ENCODE data around the gene SCLY.

Gene SCLY

DNA sequence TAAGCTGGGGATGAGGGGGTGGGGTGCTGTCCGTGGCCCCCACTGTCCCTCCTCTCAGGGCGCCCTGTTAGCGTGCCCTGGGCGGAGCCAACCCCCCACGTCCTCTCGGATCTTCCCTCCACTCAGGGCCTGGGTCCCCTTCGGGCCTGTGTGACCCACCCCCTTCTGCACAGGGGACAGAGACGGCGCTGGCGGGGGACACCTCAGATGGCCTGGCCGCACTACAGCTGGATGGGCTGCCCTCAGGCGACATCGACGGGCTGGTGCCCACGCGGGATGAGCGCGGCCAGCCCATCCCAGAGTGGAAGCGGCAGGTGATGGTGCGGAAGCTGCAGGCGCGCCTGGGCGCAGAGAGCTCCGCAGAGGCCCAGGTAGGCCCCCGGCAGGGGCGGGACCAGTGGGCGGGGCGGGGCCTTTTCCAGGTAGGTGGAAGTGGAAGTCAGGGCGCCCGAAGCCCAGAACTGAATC is 67.8 kb downstream of the SCLY start:
- no peak for DNase-seq

DNA sequence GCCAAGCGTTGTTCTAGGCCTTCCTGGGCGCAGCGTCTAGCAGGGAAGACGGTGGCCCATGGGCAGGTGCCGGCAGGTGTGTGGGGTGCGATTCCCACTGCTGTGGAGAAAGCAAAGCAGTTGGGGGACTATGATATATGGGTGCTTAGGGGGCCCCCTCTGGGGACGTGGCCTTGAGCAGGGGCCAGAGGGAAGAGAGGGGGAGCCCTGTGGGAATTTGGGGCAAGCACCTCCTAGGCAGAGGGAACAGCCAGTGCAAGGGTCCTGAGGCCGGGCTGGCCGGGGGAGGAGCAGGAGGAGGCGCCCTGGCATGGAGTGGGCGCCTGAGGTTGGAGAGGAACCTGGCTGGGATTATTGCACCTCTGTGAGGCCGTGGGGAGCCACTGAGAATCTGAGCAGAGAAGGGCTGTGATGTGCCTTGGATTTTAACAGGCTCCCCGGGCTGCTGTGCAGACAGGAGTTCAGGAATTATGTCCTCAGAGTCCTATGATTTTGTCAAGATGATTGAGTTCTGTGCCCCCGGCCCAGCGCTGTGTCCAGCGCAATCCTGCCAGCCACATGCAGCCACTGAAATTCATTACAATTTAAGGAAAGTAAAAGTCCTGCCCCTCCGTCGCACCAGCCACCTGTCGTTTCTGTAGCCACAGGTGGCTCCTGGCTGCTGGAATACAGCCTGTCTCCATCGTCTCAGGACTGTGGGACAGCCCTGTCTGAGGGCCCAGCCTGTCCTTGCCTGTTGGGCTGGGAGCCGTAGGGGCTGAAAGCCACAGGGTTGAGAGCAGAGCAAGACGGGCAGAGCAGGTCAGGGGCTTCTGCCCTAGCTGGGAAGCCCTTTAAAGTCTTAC is 68.6 kb downstream of the SCLY start:
- no peak for DNase-seq

DNA sequence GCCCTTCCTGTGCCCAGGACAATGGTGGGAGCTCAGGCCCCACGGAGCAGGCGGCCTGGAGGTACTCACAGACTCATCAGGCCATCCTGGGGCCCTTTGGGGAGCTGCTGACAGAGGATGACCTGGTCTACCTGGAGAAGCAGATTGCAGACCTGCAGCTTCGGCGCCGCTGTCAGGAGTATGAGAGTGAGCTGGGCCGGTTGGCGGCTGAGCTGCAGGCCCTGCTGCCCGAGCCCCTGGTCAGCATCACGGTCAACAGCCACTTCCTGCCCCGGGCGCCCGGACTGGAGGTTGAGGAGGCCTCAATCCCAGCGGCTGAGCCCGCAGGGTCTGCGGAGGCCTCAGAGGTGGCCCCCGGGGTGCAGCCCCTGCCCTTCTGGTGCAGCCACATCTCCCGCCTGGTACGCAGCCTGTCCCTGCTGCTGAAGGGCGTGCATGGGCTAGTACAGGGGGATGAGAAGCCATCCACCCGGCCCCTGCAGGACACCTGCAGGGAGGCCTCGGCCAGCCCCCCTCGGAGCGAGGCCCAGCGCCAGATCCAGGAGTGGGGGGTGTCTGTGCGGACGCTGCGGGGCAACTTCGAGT is 69.4 kb downstream of the SCLY start:
- DNase-seq, result no peak

DNA sequence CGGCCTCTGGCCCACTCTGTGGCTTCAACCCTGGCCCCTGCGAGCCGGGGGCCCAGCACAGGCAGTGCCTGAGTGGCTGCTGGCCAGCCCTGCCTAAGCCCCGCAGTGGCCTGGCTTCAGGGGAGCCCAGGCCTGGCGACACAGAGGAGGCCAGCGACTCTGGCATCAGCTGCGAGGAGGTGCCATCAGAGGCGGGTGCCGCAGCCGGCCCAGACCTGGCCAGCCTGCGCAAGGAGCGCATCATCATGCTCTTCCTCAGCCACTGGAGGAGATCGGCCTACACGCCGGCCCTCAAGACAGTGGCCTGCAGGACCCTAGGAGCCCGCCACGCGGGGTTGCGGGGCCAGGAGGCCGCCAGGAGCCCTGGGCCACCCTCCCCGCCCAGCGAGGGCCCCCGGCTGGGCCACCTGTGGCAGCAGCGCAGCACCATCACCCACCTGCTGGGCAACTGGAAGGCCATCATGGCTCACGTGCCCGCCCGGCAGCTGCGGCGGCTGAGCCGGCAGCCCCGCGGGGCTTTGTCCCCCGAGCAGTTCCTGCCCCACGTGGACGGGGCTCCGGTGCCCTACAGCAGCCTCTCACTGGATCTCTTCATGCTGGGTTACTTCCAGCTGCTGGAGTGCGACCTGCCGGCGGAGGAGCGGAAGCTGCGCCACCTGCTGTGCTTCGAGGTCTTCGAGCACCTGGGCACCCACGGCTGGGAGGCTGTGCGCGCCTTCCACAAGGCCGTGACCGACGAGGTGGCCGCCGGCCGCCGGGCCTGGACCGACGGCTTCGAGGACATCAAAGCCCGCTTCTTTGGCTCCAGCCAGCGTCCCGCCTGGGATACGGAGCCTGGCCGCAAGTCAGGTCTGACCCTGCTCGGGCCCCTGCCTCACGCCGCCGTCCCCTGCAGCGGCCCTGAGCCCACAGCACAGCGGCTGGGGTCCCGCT is 70.2 kb downstream of the SCLY start:
- DNase-seq, result no peak

DNA sequence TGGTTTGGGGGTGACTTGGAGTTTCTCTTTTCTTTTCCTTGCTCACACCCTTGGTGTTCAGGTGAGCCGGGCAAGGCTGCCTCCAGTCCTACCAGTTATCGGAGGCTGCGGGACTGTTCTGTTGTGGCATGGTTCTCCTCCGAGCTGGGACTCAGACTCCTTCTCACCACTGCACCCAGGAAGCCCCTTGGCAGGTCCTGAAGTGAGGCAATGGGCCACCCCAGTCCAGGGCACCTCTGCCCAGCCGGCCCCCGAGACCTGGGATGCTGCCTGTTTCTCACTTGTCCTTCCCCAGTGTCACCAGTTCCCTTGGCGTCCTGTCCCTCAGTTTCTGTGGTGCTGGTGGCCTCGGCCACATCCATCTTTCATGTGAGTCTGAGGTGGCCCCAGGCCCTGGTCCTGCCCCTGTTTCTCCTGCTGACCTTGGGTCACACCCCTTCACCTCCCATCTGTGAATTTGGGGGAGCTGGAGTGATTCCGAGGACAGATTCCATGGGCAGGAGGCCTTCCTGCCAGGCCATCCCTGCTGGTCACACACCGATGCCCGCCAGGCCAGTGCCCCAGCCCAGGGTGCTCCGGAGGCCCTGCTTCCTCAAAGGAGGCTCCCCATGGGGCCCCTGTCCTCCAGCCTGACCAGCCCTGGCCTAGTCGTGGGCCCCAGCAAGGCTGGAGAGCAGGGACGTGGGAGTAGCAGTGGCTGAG is 71.1 kb downstream of the SCLY start:
- no peak for DNase-seq

DNA sequence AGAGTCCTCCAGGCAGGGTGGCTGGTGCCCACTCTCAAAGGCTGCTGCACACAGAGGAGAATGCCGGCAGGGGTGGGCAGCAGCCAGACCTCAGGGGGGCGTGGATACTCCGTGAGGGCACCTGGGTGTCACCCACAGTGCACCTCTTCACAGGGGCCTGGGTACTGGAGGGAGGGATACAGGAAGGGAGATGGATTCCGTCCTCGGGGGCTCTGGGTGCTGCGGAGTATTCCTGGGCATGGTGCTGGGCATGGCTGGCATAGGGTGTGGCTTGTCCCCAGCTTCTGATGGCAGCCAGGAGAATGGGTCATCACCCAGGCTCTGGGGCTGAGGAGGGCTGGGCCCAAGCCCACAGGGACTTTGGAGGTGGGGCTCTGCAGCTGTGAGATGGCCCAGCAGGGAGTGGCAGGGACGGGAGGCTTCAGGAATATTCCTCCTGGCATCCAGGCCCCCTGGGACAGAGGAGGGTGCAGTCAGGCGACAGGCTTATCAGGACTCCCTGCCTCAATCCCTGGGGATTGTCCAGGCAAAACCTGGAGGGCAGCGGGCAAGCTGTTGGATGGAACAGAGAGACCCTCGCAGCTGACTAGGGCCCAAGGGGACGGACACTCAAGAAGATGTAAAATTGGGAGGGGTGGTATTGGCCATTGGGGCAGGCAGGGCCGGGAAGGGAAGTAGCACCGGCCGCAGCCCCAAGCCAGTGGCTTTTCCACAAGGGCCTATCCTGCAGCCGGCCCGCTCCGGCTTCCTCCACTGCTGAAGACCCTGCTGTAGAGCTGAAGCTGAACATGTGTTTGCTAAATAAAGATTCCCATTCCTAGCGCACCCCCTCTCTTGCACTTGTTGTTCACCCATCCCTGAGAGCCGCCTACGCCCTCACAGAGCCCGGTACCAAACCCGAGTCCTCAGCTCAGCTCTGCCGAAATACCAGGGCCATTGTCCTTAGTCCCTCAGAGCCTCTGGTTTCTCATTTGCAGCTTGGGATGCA is 72.0 kb downstream of the SCLY start:
- DNase-seq, result no peak

DNA sequence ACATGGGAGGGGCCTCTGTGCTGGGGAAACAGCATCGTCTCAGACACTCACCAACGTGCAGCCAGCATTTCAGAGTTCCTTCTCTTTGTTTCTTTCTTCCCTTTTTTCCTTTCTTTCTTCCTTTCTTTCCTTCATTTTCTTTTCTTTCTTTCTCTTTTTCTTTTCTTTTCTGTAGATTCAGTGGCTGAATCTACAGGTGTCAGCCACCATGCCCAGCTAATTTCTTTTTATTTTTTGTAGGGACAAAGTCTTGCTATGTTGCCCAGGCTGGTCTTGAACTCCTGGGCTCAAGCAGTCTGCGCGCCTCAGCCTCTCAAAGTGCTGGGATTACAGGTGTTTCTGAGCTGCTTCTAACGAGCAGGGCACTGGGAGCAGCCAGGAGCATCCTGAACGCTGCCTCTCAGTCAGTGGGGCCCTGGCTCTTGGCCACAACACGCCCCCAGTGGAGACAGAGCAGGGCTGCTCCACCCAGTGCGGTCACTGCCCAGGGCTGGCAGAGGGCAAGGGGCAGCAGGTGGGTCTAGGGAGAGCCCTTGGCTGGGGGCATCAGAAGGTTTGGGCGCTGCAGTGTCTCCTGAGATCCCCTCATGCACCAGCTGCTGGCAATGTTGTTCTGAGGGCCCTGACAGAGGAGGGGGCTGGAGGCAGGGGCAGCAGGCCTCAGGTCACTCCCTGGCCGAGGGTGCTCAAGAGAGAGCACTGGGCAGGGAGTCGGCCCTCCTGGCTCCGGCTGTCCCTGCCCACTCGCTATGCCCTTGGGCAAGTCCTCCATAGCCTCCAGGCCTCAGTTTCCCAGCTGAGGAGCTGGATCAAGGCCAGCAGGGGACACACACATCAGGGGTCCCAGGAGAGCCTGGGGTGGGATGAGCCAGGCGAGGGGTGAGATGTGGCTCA is 72.9 kb downstream of the SCLY start:
- DNase-seq, result no peak

DNA sequence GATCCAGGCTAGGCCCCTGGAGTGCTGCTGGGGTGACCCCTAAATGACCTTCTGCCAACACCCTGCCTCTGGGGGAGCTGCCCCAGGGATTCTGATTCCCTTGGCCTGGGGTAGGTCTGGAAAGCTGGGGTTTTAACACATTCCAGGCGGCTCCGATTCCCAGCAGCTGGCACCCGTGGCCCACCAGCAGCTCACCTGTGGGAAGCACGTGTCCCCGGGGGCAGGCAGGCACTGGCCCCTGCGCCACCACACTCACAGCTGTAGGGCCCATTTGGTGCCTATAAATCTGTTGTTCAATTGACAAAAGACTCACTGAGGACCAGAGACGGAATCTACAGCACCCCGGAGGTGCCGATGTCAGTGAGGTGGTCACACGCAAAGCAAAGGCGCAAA is 73.6 kb downstream of the SCLY start:
- DNase-seq, result no peak

DNA sequence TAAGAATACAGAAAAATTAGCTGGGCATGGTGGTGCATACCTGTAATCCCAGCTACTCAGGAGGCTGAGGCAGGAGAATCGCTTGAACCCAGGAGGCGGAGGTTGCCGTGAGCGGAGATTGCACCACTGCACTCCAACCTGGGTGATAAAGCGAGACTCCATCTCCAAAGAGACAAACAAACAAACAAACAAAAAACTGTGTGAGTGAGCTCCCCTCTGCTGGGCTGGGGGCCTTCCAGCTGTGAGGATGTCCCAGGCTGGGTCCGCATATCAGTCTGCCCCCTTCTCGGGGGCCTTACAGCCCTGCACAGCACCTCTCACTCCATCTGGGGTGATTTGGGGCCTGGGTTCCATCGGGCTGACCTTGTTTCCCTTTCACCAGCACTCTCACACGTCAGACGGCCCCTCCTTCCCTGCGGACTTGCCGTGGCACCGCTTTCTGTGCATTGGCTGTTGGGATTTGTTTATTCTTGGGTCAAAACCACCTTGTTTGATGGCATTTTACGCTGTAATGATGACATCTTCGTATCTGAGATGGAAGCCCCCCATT is 74.9 kb downstream of the SCLY start:
- DNase-seq, result no peak

DNA sequence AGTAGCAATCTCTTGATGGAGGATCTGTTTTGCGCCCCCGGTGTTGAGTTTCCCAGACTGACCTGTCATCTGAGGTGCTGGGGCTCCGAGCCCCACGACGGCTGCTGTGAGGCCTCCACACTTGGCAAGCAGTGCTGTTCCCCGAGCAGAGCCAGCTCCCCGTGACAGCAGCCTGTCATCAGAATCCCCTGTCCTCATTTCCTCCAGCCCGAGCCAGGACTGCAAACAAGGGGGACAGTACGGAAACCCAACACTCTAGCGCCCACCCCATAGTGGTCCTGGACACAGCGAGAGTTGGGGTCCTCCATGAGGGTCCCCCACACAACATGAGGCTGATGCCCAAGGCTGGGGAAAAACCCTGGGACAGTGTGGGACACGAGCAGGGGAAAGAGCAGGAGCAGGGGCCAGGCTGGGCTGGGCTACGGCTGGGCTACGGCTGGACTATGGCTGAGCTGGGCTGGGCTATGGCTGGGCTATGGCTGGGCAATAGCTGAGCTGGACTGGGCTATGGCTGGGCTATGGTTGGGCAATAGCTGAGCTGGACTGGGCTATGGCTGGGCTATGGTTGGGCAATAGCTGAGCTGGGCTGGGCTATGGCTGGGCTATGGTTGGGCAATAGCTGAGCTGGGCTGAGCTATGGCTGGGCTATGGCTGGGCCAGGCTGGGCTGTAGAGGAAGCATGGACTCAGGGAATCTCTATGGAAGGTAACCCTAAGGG is 76.2 kb downstream of the SCLY start:
- no peak for DNase-seq

DNA sequence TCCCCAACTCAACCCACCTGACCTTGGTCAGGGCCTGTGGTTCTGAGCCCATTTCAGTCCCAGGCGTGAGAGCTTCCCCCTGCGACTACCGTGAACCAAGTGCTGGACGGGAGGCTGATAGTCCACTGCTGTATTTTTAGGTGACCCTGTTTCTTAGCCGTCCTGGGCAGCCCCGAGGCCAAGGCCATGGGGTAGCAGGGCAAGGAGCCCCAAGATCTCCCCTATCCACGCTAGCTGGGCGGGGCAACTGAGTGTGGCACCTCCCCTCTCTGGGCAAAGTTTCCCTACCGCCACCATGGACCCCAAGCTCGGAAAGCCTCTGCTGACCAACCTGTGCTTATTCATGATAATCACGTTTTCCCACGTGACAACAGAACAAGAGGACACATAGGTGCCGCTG is 77.1 kb downstream of the SCLY start:
- no peak for DNase-seq

DNA sequence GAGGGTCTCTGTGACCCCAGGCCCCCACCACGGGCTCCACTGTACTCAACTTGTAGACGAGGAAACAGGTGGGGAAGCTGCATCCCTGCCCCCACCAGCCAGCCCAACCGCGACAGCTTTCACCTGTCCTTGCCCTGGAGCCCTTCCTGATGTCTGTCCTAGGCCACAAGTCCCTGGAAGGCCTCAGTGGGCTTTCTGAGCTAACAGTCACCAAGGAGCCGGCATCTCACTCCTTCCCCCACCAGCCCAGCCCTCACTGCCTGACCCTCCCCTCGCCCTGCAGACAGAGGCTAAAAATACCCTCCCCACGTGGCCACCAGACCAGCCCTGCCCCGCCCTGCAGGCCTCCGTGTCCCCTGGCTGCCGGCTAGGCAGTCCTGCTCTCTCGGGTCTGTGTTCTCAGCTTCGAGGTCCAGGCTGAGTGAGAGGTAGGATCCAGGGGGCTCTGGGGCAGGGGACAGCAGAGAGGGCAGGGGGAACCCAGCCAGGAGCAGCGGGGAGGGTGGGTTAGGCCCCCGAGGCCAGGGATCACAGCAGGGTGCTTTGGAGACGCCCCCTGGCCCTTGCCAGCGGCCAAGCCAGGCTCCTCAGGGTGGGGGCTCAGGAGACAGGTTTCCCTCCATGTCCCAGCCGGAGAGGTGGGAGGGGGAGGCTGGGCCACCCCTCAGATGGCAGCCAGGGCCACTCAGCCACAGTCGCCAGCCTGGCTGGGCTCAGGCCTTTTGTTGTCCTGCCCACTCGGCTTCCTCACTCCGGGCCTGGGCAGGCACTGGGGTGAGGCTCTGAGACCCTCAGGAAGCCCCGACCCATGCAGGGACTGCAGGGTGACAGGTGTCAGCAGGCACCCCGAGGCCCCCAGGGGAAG is 77.8 kb downstream of the SCLY start, which contains the start of gene KLHL30:
Gene KLHL30 (plus strand): TSS at position 338 of the 865 bp plus-strand sequence. CDS start 2,087 bp downstream, outside the sequence.
- no peak for DNase-seq

DNA sequence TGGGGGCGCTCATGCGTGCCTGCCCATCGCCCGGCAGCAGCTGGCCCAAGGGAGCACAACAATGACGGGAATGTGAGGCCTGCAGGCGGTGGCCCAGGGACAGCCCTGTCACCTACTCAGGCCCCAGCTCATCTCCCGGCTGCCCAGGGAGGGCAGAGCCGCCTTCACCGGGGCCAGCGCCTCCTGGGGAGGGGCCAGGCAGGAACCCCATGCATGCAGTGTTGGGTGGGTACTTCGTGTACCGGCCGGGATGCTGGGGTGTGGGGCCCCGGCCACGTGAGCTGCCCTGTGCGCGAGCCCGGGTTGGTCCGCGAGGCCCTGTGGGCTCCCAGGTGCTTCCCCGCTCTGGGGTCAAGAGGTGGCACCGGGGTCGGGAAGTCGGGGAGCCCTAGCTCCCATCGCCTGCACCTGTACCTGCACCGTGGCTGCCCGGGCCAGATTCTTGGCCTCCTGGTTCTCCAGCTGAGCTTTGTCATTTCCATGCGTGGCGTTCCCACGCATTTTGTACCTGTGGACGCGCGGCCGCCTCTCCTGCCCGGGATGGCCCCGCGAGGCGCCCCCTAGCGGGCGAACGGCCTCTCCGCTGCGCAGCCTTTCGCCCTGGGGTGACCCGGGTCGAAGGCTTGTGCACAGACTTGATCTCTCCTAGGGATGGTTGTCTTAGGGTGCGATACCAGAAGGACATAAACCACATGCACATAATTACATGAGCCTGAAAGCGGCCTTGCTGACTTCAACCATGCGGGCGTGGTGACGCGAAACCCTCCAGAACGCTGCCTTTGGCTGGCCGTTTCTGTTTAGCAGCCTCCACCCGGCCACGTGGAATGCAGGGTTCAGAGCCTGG is 78.6 kb downstream of the SCLY start:
- DNase-seq, result no peak

DNA sequence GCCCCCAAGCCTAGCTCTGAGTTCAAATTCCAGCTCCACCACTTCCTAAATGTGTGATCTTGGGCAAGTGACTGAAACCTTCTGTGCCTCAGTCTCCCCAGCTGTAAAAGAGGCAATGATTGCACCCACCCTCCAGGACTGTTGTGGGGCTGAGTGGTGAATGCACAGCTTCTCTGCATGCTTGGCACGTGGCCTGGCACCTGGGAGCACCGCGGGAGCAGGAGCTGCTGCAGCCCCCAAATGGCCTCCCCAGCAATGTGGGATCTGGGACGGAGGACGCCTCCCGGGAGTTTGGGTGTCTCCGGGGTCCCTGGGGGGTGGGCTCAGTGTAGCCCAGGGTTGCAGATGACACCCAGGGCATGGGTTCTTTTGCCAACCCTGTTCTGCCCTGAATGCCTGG is 79.2 kb downstream of the SCLY start:
- DNase-seq, result no peak

DNA sequence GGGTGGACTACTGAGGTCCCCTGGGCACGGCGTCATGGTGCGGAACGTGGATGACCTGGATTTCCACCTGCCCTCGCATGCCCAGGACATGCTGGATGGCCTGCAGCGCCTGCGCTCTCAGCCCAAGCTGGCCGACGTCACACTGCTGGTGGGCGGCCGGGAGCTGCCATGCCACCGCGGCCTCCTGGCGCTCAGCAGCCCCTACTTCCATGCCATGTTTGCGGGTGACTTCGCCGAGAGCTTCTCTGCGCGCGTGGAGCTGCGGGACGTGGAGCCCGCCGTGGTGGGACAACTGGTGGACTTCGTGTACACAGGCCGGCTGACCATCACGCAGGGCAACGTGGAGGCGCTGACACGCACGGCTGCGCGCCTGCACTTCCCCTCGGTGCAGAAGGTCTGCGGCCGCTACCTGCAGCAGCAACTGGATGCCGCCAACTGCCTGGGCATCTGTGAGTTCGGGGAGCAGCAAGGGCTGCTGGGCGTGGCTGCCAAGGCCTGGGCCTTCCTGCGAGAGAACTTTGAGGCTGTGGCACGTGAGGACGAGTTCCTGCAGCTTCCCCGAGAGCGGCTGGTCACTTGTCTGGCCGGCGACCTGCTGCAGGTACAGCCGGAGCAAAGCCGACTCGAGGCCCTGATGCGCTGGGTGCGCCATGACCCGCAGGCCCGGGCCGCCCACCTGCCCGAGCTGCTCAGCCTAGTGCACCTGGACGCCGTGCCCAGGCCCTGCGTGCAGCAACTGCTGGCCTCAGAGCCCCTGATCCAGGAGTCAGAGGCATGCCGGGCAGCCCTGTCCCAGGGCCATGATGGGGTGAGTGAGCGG is 80.1 kb downstream of the SCLY start:
- no peak for DNase-seq

All from cortex of kidney (tissue), 1 donor.